ENCODE data around the gene KIAA0040.

KIAA0040 gene

DNA sequence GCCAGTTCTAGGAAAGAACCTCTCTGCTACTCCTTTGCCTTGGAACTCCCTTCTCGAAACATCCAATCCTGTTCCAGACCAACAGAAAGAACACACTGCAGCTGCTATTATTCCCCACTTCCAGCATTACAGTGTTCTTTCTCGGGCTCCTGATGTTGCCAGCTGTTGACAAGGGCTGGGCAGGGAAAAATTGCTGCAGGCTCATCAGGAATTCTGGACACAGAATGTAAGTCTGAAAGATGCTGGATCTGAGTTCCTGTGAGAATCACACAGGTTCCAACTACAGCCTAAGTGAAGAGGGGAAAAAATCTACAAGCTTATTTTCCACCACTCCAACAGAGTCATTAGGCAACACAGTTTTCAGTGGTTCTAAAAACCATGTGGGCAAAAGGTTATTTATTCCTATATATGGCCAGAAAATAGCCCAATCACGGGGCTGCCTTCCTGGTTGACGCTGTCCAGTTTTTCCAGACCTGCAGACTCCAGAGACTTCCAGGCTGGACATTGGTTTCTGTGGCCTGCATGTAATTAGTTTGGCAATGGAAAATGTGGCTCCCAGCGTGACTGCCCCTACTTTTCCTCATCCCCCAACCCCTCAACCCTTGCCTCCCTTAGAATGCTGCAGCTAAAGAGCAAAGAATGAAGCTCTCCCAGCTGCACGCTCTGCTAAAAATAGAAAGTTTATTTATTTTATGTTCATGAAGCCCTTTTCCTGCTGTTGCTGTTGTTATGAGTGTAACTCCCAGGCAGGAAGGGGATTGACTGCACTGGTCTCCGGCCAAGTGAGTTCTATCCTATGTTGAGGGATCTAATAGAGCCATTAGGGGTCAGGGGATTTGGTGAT, 8.3 kb upstream of the KIAA0040 start:
- no peak for DNase-seq (ENCODE audit: low read depth)

DNA sequence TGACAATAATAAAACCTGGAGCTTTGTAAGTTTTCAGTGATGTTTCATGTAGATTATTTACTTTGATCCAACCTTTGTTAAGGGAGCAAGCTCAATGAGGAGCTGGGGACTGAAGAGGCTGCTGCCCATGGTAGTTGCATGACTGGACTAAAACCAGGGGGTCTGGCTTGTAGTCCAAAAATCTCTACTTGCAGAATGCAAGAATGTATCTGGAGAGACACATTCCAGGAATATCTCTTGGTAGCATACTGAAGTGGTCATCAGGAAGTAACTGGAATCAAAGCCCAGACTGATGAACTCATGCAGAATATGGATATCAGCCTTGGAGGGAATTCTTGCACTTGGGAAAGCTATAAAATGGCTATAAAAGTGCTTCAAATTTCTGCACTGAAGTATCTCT, 5.8 kb upstream of the KIAA0040 start:
- DNase-seq (ENCODE audit: low read depth): no peak

DNA sequence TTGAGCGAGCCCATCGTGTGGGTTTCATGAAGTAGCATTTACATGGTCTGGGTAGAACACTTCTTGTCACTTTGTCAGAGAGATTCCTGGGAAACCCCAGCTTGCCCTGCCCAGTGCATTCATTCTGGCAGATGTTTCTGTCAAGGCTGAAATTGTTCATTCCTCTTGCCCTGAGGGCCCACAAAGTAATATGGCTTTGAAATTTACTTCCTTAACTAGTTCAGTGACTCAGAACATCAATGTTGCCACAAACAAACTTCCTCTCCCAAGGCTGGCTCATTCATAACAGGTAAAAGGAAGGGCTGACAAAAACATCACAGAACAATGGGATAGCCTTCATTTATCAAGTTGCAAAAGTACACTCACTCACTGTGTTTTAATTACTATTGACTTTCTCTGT, 5.0 kb upstream of the KIAA0040 start:
- DNase-seq (ENCODE audit: low read depth): no peak

DNA sequence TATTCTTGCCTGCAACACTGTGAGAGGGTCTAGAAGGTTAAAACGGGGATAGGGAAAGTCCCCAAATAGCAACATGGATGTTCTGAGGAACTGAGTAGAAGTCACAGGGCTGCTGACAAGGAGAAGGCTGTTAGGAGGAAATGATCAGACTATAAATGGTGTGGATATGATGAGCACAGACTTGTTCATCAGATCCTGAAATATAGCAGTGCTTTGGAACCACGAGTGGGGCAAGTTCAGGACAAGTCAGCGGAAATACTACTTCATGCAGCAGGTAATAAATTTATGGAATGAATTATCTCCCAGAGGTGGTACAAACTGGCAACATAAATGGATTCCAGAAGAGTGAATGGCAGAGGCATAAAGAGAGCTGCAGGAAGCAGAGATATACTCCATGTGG, 3.2 kb upstream of the KIAA0040 start:
- DNase-seq (ENCODE audit: low read depth): no peak

DNA sequence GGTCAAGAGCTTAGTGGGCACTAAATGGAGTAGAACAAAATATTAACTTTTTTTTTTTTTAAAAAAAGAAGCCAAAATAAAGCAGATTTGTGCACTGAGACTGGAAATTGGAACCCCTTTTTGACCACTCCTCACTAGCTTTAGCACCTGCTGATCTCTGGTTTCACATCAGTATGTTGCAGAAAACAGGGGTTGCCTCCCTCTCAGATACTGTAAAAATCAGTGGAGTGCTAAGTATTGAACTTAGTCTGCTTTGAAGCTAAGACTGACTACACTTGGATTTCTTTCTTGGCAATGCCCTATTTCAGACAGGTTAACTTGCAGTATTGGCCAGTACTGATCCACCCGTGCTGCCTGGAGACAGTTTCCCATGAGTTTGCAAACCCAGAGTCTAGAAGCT, 2.7 kb upstream of the KIAA0040 start:
- DNase-seq (ENCODE audit: low read depth): no peak

DNA sequence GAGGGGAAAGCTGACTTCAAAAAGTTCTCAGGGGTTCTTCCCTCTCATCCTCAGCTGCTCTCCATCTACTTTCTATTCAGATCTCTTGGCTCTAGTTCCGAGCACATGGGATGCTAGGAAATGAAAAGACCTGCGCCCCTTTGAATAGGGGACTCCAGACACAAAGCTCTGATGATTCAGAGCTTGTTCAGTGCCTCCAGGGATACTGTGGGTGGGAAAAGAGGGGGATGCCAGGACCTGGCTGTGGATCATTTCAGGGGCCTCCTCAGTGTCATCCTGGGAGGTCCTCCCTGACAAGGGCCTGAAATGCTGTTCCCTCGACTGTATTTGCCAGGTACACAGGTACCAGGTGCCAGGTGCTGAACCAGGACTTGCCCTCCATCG, 943 bp upstream of the KIAA0040 start:
- no peak for DNase-seq (ENCODE audit: low read depth)

DNA sequence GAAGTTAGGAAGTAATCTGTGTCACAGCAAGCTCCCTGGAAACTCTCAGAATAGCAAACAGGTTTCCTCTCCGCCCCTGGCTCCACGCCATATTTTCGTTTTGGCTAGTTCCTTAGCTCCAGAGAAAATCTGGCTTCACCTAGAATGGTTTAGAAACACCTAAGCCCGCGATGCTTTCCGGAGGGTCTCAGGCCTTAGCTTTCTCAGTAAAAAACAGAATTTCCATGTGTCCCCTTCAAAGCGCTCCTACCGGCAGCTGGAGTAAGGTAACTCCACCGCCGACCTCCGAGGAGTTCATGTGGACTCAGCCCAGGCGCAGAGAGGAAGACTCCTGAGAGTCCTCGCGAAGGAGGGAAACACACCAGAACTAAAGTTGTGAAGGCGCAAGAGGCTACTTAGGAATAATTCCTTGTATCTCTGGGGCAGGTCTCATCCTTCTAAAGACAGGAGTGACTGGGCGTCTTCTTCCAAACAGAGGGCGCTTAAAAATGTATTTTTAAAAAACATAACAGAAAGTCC, 406 bp downstream of the KIAA0040 start:
- peak; percentile 22 for DNase-seq (ENCODE audit: low read depth)

DNA sequence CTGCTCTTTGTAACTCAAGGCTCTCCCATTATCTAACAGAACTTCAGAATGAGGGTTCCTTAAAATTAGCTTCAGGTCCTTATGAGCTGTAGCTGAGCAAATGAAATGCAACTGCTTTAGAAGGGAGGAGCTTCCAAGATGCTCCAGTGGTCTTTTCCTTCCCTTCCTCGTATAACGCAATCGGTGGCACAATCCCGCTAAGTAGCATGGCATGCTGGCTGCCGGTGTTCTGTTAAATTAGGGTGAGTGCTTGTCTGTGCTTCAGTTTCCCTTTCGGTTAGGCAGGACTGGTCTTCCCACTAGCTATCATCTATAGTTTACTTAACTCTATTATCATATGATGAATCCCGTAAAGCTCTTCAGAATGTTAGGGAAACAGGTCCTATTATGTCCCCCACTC, 917 bp downstream of the KIAA0040 start:
- DNase-seq (ENCODE audit: low read depth): no peak

DNA sequence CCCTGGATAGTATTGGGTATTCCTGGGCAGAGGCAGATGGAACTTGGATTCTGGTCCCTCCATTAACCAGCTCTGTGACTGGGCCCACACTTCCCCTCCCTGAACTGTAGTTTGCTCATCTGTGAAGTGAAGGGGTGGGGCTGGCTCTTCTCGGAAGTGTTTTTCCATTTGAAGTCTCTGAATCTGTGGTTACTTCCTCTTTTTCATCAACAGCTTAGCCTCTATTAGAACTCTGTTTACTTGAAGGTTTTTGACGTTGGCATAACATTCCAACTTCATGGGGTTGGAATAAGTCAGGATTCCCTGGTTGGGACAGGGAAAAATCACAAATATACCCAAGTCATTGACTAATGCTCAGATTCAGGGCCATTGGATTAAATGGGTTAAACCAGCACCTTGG, 3.6 kb downstream of the KIAA0040 start:
- peak; percentile 39 for DNase-seq (ENCODE audit: low read depth)

DNA sequence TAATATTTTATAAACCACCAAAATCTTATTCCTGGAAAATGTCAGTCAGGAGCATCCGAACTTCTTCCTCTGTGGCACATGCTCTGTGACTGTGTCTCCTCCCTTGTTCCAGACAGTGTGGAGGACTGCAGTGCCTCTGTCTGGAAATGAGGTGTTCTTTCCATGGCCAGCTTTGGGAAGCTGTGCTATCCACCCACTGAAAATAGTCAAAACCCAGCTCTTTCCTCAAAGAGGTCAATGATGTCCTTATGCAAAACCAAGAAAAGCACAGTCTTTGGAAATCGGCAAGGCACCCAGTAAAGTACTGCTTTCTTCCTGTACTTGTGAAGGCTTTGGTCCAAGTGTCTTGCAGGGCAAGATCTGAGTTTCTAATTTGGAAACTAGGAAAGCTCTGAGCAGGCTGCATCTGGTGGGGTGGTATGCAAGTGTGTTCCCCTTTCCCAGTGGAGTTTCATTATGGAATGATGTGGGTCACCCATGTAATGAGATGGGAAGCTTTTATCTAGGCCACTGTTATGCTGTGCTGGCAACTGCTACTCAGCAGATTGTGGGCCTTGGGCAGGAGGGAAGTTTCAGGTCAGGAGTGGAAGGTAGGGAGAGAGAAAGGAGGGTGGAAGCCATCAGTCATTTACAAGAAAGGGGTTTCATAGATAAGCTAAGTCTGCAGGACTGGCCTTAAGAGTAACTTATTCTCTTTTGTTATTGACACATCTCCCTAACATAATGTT, 6.0 kb downstream of the KIAA0040 start:
- DNase-seq (ENCODE audit: low read depth): no peak

DNA sequence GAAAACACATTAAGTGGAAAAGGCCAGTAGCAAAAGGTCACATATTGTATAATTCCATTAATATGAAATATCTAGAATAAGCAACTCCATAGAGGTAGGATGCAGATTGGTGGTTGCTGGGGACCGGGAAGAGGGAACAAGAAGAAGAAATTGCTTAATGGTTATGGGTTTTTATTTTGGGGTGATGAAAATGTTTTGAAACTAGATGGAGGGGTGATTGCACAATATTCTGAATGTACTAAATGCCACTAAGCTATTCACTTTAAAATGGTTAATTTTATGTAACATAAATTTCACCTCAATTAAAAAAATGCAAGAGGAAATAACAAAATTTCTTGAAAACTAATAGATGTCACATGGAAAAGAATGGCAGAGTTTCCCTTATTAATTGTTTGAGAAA, 6.7 kb downstream of the KIAA0040 start:
- DNase-seq (ENCODE audit: low read depth): no peak

DNA sequence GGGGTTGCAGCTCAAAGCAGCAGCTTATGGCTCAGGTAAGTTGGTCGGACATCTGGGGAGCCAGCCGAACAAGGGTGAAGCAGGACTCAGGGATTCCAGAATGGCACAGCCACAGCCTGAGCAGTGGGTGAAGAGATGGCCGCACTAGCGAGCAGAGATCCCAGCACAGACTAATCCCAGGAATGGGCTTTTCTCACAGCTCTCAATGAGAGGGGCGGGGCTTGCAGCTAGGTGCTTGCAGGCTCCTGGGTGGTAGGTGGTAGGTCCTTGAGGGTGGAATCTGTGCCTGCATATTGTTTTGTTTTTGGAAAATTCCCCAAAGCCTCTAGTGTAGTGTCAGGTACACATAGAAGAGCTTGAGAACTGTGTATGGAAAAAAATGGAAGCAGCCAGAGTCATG, 9.0 kb downstream of the KIAA0040 start:
- DNase-seq (ENCODE audit: low read depth): no peak

DNA sequence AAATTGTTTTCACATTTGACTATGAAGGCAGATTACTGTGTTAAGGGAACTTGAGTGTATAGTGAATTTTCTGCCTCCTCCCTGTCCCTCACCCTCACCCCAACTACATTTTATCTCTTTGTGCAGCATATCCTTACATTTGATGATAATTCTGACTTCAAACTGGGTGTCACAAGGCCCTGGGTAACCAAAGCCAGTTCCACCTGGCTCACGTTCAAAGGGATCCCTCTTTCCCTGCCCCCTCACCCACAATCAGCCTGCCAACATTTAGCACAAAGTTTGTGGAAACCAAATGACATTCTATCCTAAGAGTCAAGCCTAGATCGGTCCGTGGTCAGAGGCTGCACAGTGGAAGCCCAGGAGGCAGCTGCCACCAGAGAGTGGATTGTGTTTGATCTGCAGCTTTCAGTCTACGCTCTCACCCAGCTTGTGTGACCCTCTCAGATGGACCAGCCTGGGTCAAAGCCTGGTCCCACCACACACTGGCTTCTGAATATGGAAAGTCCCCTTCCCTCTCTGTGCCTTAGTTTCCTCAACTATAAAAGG, 10.3 kb downstream of the KIAA0040 start:
- DNase-seq (ENCODE audit: low read depth): no peak

DNA sequence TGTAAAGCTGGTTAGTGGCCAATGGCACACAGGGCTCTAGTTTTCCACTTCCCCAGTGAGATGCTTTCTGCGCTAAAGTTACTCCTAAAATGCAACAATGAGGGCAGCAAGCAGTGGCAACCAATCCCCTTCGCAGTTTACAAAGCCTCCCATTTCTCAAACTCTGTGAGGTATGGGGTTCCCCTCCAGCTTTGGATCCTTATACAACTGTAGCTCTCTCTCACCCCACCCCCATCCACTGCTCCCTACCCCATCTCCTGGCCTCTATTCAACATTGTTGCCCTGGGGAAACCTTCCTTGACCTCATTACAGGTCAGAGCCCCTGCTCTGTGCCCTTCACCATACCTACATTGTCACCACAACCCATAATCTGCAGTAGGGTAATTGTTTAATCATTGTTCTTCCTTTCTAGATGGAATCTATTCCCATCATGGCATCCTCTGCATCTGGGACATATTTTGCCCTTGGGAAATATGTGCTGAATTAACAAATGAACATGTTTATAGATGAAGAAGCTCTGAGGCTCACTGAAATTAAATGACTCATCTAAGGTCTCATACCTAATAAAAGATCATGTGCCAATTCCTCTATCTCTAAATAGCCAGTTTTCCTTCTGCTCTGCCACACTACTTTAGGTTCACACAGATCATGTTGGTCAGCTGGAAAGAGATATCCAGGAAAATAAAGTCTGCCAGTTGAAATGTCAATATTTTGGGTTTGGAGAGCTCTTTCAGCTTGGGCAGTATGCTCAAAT, 12.6 kb downstream of the KIAA0040 start:
- DNase-seq (ENCODE audit: low read depth): no peak

DNA sequence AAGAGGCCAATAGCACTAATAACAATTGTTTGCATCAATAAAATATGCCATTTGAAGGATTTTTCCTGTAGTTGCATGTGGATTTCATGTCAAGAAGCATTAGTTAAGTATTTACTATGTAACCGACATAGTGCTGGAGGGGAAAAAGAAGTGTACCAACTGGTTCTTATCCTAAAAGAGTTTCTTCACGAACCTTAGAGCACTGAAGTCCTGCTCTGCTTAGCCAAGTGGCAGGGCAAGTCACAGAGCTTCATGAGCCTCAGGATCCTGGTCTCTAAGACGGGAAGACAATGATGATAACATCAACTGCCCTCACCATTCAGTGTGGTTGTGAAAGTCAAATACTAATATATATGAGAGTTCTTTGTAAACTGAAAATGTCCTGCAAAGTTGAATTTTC, 14.1 kb downstream of the KIAA0040 start:
- no peak for DNase-seq (ENCODE audit: low read depth)

DNA sequence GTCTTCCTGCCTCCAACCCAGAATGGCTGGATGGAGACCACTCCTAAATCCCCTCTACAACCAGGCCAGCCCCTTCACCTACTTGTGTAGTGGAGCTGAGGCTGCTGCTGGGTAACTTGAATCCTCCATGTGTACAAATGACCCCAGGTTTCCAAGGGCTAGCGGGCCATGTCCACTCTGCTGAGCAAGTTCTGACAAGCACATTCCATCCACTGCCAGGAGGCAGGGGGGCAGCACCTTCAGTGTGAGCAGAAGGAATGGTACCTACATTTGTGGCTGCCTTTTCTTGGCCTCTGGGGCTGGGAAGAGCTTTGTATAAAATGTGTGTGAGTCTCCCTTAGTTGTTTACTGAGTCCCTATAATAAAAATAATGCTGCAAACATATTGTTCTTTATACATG, 14.5 kb downstream of the KIAA0040 start:
- DNase-seq (ENCODE audit: low read depth): no peak

DNA sequence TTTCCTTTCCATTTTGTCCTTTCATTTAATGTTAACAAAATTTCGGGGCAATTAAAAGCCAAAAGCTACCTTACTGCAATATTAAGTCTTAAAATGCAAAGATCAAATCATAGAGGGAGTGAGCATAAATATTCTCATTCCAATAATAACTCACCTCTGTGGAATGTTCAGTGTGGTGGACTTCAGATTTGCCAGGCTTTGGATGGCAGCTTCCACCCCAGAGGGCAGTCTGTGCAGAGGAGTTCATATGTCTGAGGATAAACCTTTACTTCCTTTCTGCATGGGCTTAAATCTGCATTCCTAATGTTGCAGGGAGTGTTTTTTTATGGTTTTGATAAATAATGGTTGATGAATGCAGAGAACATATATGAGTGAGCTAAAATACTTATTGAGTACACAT, 16.3 kb downstream of the KIAA0040 start:
- no peak for DNase-seq (ENCODE audit: low read depth)

DNA sequence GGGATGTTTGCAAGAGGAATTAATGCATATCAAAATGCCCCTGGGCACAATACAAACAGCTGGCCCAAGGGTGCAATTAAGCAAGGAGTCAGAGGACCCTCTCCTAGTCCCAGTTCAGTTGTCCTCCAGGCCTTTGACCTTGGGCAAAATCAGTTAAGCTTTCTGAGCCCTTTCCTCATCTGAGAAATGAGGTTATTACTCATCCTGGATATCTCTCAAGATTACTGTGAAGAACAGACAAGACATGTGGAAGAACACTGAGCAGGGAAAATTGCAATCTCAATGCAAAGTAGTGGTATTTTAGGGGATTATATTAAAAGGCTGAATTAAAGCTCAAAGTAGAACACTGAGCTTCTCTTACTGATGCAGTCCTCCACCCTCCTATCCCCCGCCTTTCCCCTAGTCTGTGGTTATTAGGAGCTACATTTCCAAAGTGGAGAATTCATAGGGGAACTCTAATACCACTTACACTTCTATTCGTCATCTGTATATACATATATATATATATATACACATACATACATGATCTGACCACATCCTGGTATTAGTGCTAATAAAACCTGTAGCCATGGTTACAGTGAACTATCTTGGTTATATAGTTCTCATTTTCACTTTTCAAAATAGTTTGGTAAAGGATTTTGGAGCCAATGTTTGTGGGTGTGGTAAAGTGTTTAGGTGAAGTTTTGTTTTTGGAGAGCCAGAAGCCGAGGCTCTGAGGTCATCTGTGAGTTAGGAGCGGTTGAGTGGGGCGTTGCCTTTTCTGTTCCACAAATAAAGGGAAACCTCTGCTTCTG, 18.1 kb downstream of the KIAA0040 start:
- no peak for DNase-seq (ENCODE audit: low read depth)

DNA sequence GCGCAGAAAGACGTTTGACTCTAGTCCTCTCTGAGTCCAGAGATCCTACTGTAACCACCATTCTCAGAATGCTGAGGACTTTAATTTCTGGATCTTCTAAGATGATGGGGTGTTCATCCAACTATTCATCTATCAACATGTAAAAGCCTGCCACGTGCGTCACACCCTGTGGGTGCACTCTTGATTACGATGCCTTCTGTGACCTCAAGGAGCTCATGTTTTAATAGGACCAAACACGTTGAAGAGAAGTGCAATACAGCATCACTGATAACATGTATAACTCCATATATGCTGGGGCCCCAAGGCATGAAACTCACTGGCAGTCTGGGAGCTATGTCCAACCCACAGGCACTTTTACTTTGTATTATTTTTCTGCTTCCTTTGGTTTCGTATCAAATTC, 19.0 kb downstream of the KIAA0040 start:
- DNase-seq (ENCODE audit: low read depth): no peak

DNA sequence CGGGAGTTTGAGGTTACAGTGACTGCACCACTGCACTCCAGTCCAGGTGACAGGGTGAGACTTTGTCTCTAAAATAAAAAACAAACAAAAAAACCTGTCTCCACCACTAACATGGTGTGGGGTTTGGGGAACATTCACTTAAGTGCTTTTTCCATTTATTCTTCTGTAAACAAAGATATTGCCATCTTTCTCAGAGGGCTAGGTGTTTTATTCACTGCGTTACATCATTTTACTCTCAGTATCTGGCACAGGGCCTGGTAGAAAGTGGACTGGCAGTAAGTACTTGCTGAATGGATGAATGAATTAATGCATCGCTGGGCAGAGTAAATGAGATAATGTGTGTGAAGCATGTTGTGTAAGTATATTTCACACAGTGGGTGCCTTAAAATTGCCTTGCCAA, 20.1 kb downstream of the KIAA0040 start:
- no peak for DNase-seq (ENCODE audit: low read depth)

DNA sequence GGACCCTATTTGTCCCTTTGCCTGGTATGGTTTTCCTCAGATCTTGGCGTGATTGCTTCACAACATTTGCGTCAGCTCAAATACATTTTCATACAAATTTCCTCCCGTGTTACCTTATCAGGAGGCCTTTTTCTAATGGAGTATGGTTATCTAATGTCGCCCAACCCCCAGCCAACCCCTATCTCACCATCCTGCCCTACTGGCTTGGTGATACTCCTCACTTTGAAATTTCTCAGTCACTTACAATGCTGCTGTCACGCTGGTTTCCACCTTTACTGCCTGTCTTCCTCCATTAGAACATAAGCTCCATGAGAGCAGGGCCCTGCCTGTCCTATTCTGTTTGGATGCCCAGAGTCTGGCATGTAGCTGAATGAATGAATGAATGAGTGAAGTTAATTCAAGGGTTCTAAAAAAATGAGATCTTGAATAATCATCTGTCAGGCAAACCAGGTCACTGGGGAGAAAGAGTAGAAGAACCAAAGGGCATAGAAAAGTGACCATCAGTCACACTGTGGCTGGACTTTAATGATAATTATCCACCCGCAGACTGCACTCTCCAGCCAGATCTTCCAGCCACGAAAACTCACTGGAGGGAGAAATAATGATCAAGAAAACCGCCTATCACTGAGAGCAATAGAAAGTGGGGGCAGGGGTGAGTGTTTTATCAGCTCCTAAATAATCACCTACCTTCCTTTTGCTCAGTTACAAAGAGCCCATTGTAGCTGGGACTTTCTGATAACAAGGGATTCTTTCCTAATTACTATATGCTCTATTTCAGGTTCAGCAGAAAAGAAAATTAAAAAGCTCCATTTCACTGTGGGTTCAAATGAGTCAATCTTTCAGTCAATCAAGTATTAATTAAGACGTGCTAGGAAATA, 21.3 kb downstream of the KIAA0040 start:
- DNase-seq (ENCODE audit: low read depth): no peak
